ENCODE measurements around the gene PPP1R15B. TPM values are rescaled to one million over a fixed set of nuclear protein-coding genes. Genes with fewer than 3 reads are reported as not detected.

The PPP1R15B gene
- total and polyA plus RNA-seq, 7 experiments from 2014 or later: 14.1 to 175 (median 72.8) TPM

- CTCF ChIA-PET: interaction anchor here (1.2 to 2.5 kb wide), 2 partner anchors 25 to 47 kb away, joined by 4 to 7 read pairs; no protein-coding TSS in a partner anchor
- no peak for ATAC-seq
- no peaks in the 10 kb centered on the region for H3K27me3 Mint-ChIP-seq
- H3K36me3 ChIP-seq (ENCODE audit: control insufficient read depth in 2 of 3, insufficient read depth in 3 of 3, low read length in 3 of 3): peaks cover 0 to 61% (median 4%) of the 10 kb centered on the region in 3 experiments
- intact Hi-C loops (cut with micrococcal nuclease): no loop called here
- no peaks in the 10 kb centered on the region for H3K27me3 ChIP-seq (ENCODE audit: control insufficient read depth in 2 of 2, insufficient read depth in 2 of 2, low read length in 2 of 2)
- peak overlapping the region in 1 of 9 donors; percentile 32 for H3K27ac Mint-ChIP-seq
- peaks cover 10 to 41% (median 33%) of the 10 kb centered on the region in 7 donors for H3K4me1 Mint-ChIP-seq
- H3K4me1 ChIP-seq (ENCODE audit: control insufficient read depth in 2 of 2, insufficient read depth in 2 of 2, low read length in 2 of 2): peaks cover 13 to 17% of the 10 kb centered on the region in 2 donors
- peaks cover 0 to 1% (median 0%) of the 10 kb centered on the region in 11 donors for H3K9me3 Mint-ChIP-seq
- peaks cover 4 to 44% (median 35%) of the 10 kb centered on the region in 5 donors for H3K36me3 Mint-ChIP-seq
- H3K4me3 ChIP-seq (ENCODE audit: low read length): no peak overlapping the region
- DNase-seq: no peak
- H3K9me3 ChIP-seq (ENCODE audit: control insufficient read depth in 2 of 3, low read length in 3 of 3): no peaks in the 10 kb centered on the region
- POLR2A ChIA-PET: interaction anchor here (0.7 kb wide), 1 partner anchor 69 kb away, joined by 3 read pairs; no protein-coding TSS in a partner anchor
- H3K27ac ChIP-seq (ENCODE audit: low read depth, low read length): no peak overlapping the region
- H3K4me3 Mint-ChIP-seq: no peak overlapping the region
Observed at GRCh38 chr1:204455831-204456145, 44.2 kb upstream of the PPP1R15B start.

- DNase-seq: no peak
- peaks cover 7 to 37% (median 30%) of the 10 kb centered on the region in 7 donors for H3K4me1 Mint-ChIP-seq
Observed at GRCh38 chr1:204455063-204455830, 43.6 kb upstream of the PPP1R15B start.

GRCh38 chr1:204454476-204454875 lies 42.9 kb upstream of the PPP1R15B start:
- DNase-seq (no peak), ATAC-seq (no peak)
- peak overlapping the region; percentile 37 to 85 (median 78) for H3K27ac Mint-ChIP-seq
- no peaks in the 10 kb centered on the region for H3K27me3 Mint-ChIP-seq
- Histone ChIP-seq H3K4me3 (ENCODE audit: low read length) (no peak overlapping the region), H3K27me3 (ENCODE audit: control insufficient read depth in 2 of 2, insufficient read depth in 2 of 2, low read length in 2 of 2) (no peaks in the 10 kb centered on the region), H3K27ac (ENCODE audit: low read depth, low read length) (no peak overlapping the region), H3K36me3 (ENCODE audit: control insufficient read depth in 2 of 3, insufficient read depth in 3 of 3, low read length in 3 of 3) (peaks cover 0 to 62% (median 0%) of the 10 kb centered on the region in 3 experiments), H3K4me1 (ENCODE audit: control insufficient read depth in 2 of 2, insufficient read depth in 2 of 2, low read length in 2 of 2) (peaks cover 11 to 14% of the 10 kb centered on the region in 2 donors), H3K9me3 (ENCODE audit: control insufficient read depth in 2 of 3, low read length in 3 of 3) (no peaks in the 10 kb centered on the region)
- H3K4me3 Mint-ChIP-seq: no peak overlapping the region
- ChIA-PET POLR2A (interaction anchor here (0.7 to 1.7 kb wide), 3 partner anchors 38 to 59 kb away, joined by 3 to 4 read pairs (median 3); no protein-coding TSS in a partner anchor), CTCF (interaction anchor here (2.1 to 22.5 kb wide), 2 partner anchors 11 to 45 kb away, joined by 6 to 434 read pairs; partner anchors contain the start of gene PIK3C2B)
- intact Hi-C loops (cut with micrococcal nuclease): no loop called here
- peaks cover 7 to 31% (median 28%) of the 10 kb centered on the region in 7 donors for H3K4me1 Mint-ChIP-seq
- peaks cover 4 to 31% (median 24%) of the 10 kb centered on the region in 5 donors for H3K36me3 Mint-ChIP-seq
- H3K9me3 Mint-ChIP-seq: no peaks in the 10 kb centered on the region

More at GRCh38 chr1:204455063-204455830, 43.6 kb upstream of the PPP1R15B start:
- no peak for ATAC-seq
- H3K4me3 ChIP-seq (ENCODE audit: low read length): no peak overlapping the region
- Mint-ChIP-seq H3K36me3 (peaks cover 4 to 39% (median 30%) of the 10 kb centered on the region in 5 donors), H3K4me3 (no peak overlapping the region), H3K27me3 (no peaks in the 10 kb centered on the region), H3K27ac (peak overlapping the region in 7 of 9 donors; percentile 12 to 85 (median 64)), H3K9me3 (no peaks in the 10 kb centered on the region)
- H3K36me3 ChIP-seq (ENCODE audit: control insufficient read depth in 2 of 3, insufficient read depth in 3 of 3, low read length in 3 of 3): peaks cover 0 to 62% (median 4%) of the 10 kb centered on the region in 3 experiments
- CTCF ChIA-PET: interaction anchor here (2.5 to 22.5 kb wide), 2 partner anchors 45 to 48 kb away, joined by 7 to 434 read pairs; partner anchors contain the start of gene PIK3C2B
- intact Hi-C loops (cut with micrococcal nuclease): no loop called here
- H3K4me1 ChIP-seq (ENCODE audit: control insufficient read depth in 2 of 2, insufficient read depth in 2 of 2, low read length in 2 of 2): peaks cover 11 to 14% of the 10 kb centered on the region in 2 donors
- no peak overlapping the region for H3K27ac ChIP-seq (ENCODE audit: low read depth, low read length)
- no peaks in the 10 kb centered on the region for H3K9me3 ChIP-seq (ENCODE audit: control insufficient read depth in 2 of 3, low read length in 3 of 3)
- no peaks in the 10 kb centered on the region for H3K27me3 ChIP-seq (ENCODE audit: control insufficient read depth in 2 of 2, insufficient read depth in 2 of 2, low read length in 2 of 2)
- POLR2A ChIA-PET: interaction anchor here (0.7 to 1.7 kb wide), 2 partner anchors 37 to 68 kb away, joined by 3 to 4 read pairs; no protein-coding TSS in a partner anchor

- peak overlapping the region; percentile 61 for H3K27ac ChIP-seq (ENCODE audit: low read depth, low read length)
- POLR2A ChIA-PET: interaction anchor here (0.7 to 1.7 kb wide), 5 partner anchors 39 to 347 kb away, joined by 3 to 7 read pairs (median 4); partner anchors contain the start of gene MDM4
- peaks cover 0 to 64% (median 0%) of the 10 kb centered on the region in 3 experiments for H3K36me3 ChIP-seq (ENCODE audit: control insufficient read depth in 2 of 3, insufficient read depth in 3 of 3, low read length in 3 of 3)
- intact Hi-C loops (cut with micrococcal nuclease): loop anchor here in 1 of 2 donors (1.0 kb wide), 1 partner anchor 42 kb away; no protein-coding TSS in a partner anchor
- H3K27ac Mint-ChIP-seq: peak overlapping the region; percentile 79 to 95 (median 88)
- peaks cover 4 to 27% (median 19%) of the 10 kb centered on the region in 5 donors for H3K36me3 Mint-ChIP-seq
- H3K27me3 ChIP-seq (ENCODE audit: control insufficient read depth in 2 of 2, insufficient read depth in 2 of 2, low read length in 2 of 2): no peaks in the 10 kb centered on the region
- no peaks in the 10 kb centered on the region for H3K27me3 Mint-ChIP-seq
- H3K4me1 ChIP-seq (ENCODE audit: control insufficient read depth in 2 of 2, insufficient read depth in 2 of 2, low read length in 2 of 2): peaks cover 11 to 14% of the 10 kb centered on the region in 2 donors
- ATAC-seq (peak; percentile 97), DNase-seq (peak; percentile 27 to 88 (median 67))
- CTCF ChIA-PET: interaction anchor here (0.7 to 22.5 kb wide), 3 partner anchors 9 to 103 kb away, joined by 4 to 434 read pairs (median 6); partner anchors contain the start of gene PIK3C2B
- peak overlapping the region; percentile 17 to 82 (median 54) for H3K4me3 Mint-ChIP-seq
- no peaks in the 10 kb centered on the region for H3K9me3 ChIP-seq (ENCODE audit: control insufficient read depth in 2 of 3, low read length in 3 of 3)
- no peaks in the 10 kb centered on the region for H3K9me3 Mint-ChIP-seq
- H3K4me3 ChIP-seq (ENCODE audit: low read length): peak overlapping the region; percentile 16
- peaks cover 7 to 35% (median 27%) of the 10 kb centered on the region in 7 donors for H3K4me1 Mint-ChIP-seq
Observed at GRCh38 chr1:204453141-204453772, 41.6 kb upstream of the PPP1R15B start.

- H3K4me3 Mint-ChIP-seq: peak overlapping the region in 1 of 10 donors; percentile 41
- POLR2A ChIA-PET: interaction anchor here (0.5 to 1.7 kb wide), 7 partner anchors 15 to 91 kb away, joined by 3 to 7 read pairs (median 4); no protein-coding TSS in a partner anchor
Observed at GRCh38 chr1:204451352-204452124, 39.9 kb upstream of the PPP1R15B start.

More at GRCh38 chr1:204451352-204452124, 39.9 kb upstream of the PPP1R15B start:
- Mint-ChIP-seq H3K36me3 (peaks cover 4 to 35% (median 17%) of the 10 kb centered on the region in 5 donors), H3K4me1 (peaks cover 8 to 35% (median 28%) of the 10 kb centered on the region in 7 donors), H3K27ac (peak overlapping the region in 8 of 9 donors; percentile 24 to 91 (median 73)), H3K9me3 (no peaks in the 10 kb centered on the region), H3K27me3 (no peaks in the 10 kb centered on the region)
- Histone ChIP-seq H3K4me3 (ENCODE audit: low read length) (no peak overlapping the region), H3K36me3 (ENCODE audit: control insufficient read depth in 2 of 3, insufficient read depth in 3 of 3, low read length in 3 of 3) (peaks cover 0 to 63% (median 0%) of the 10 kb centered on the region in 3 experiments), H3K9me3 (ENCODE audit: control insufficient read depth in 2 of 3, low read length in 3 of 3) (no peaks in the 10 kb centered on the region), H3K4me1 (ENCODE audit: control insufficient read depth in 2 of 2, insufficient read depth in 2 of 2, low read length in 2 of 2) (peaks cover 14% of the 10 kb centered on the region in 2 donors), H3K27ac (ENCODE audit: low read depth, low read length) (no peak overlapping the region), H3K27me3 (ENCODE audit: control insufficient read depth in 2 of 2, insufficient read depth in 2 of 2, low read length in 2 of 2) (no peaks in the 10 kb centered on the region)
- ATAC-seq (no peak), DNase-seq (no peak)
- intact Hi-C loops (cut with micrococcal nuclease): no loop called here
- CTCF ChIA-PET: interaction anchor here (0.8 to 22.5 kb wide), 2 partner anchors 48 to 59 kb away, joined by 3 to 434 read pairs; partner anchors contain the start of gene PIK3C2B

All from naive thymus-derived CD4-positive, alpha-beta T cell (primary cell).